ENCODE results near the gene ARHGEF33. TPM values are rescaled to one million over a fixed set of nuclear protein-coding genes. Genes with fewer than 3 reads are reported as not detected.

The ARHGEF33 gene
- total and polyA plus RNA-seq, 2 of the 8 experiments (the other 6 are each of a cell fraction or from before 2014, with no cell fraction given) = 0.09 to 0.95 TPM

GRCh38 chr2:38863061-38863695 lies 26.5 kb upstream of the ARHGEF33 start:
- no peak overlapping the region for H2BK120ac ChIP-seq (replicated peaks; ENCODE audit: low read depth, low read length)
- no peak overlapping the region for H4K5ac ChIP-seq (ENCODE audit: insufficient read length, low read depth, low read length)
- no peak overlapping the region for H3K9ac ChIP-seq (replicated peaks in 1 of 4; ENCODE audit: extremely low read depth in 1 of 4, low read depth in 3 of 4, low read length in 3 of 4)
- no peak overlapping the region for H4K91ac ChIP-seq (replicated peaks; ENCODE audit: insufficient read length, low read length)
- WGBS, 2 experiments (ENCODE audit: extremely low coverage in 1 of 2, insufficient coverage in 1 of 2, insufficient read length in 1 of 2, insufficient replicate concordance in 2 of 2, low coverage in 1 of 2, low lambda C conversion rate in 2 of 2, missing lambda C conversion rate in 1 of 2) = 93% methylated on average over 2 of the region's 2 CpGs; no CpG with 5 or more reads in 1 of the 2 experiments
- CTCF ChIA-PET (ENCODE audit: partially characterized antibody) = no interaction called here
- H3K27ac ChIP-seq (ENCODE audit: low read depth, low read length) = no peak overlapping the region
- H3K79me1 ChIP-seq (ENCODE audit: low read depth, low read length) = no peaks in the 10 kb centered on the region
- no peaks in the 10 kb centered on the region for H3K4me1 ChIP-seq (replicated peaks in 1 of 4; ENCODE audit: control insufficient read depth in 3 of 4, insufficient read depth in 4 of 4, low read length in 3 of 4)
- H3K18ac ChIP-seq (ENCODE audit: extremely low read depth, low read length) = no peak overlapping the region
- no peaks in the 10 kb centered on the region for H3K9me3 ChIP-seq (ENCODE audit: insufficient read depth in 2 of 2, low read depth in 1 of 2, low read length in 1 of 2)
- no peak overlapping the region for H3K4ac ChIP-seq (replicated peaks; ENCODE audit: insufficient read length, low read depth, low read length)
- no peak overlapping the region for H2BK15ac ChIP-seq (ENCODE audit: low read length)
- DNase-seq (ENCODE audit: low read depth in 1 of 2, low spot score in 2 of 2) (no peak), FAIRE-seq (no peak)
- H3K4me2 ChIP-seq (ENCODE audit: insufficient read depth in 1 of 2, low read depth in 2 of 2, low read length in 2 of 2) = no peak overlapping the region
- H3K56ac ChIP-seq (replicated peaks; ENCODE audit: insufficient read length, low read depth, low read length) = no peak overlapping the region
- no peak overlapping the region for H3K14ac ChIP-seq (ENCODE audit: insufficient read length)
- no peak overlapping the region for H3K23ac ChIP-seq (ENCODE audit: insufficient read length)
- no peaks in the 10 kb centered on the region for H3K27me3 ChIP-seq (replicated peaks in 1 of 4; ENCODE audit: control insufficient read depth in 3 of 4, extremely low read depth in 1 of 4, insufficient read depth in 3 of 4, low read length in 3 of 4)
- H2BK12ac ChIP-seq (ENCODE audit: low read depth, low read length) = no peak overlapping the region
- H2AFZ ChIP-seq (ENCODE audit: low read length) = no peak overlapping the region
- H3K36me3 ChIP-seq (ENCODE audit: control insufficient read depth in 2 of 4, insufficient read depth in 4 of 4, low read length in 3 of 4) = peaks cover 6 to 42% (median 29%) of the 10 kb centered on the region in 4 experiments
- peaks cover 0 to under 1% of the 10 kb centered on the region in 2 experiments for H4K20me1 ChIP-seq (replicated peaks in 1 of 2; ENCODE audit: control insufficient read depth in 1 of 2, insufficient read depth in 2 of 2, low read length in 2 of 2)
- H2BK20ac ChIP-seq (ENCODE audit: low read length) = no peak overlapping the region
- POLR2A ChIA-PET (ENCODE audit: partially characterized antibody) = no interaction called here
- no peak overlapping the region for H2AK5ac ChIP-seq (ENCODE audit: low read depth, low read length)
- H2BK5ac ChIP-seq (ENCODE audit: low read depth, low read length) = no peak overlapping the region
- no peaks in the 10 kb centered on the region; the same call in 1 of the 2 replicates for H3K23me2 ChIP-seq (ENCODE audit: low read depth, low read length)
- H4K8ac ChIP-seq (ENCODE audit: extremely low read depth, insufficient read depth, low read length) = no peak overlapping the region
- H3K4me3 ChIP-seq (ENCODE audit: extremely low read depth in 1 of 4, insufficient read depth in 2 of 4, low read depth in 3 of 4, low read length in 4 of 4) = no peak overlapping the region
- no peaks in the 10 kb centered on the region for H3K79me2 ChIP-seq (ENCODE audit: control insufficient read depth in 1 of 2, insufficient read depth in 2 of 2, low read length in 2 of 2)
- no peak for TF ChIP-seq ASH2L (IDR thresholded peaks at IDR 0.05; ENCODE audit: low read length)
- TF ChIP-seq HDAC2 (IDR thresholded peaks at IDR 0.05; ENCODE audit: borderline replicate concordance in 1 of 2, low read depth in 2 of 2, low read length in 2 of 2) = no peak
- no peak for TF ChIP-seq CTBP2 (IDR thresholded peaks at IDR 0.05; ENCODE audit: borderline replicate concordance, insufficient read depth, insufficient read length, low read length)
- TF ChIP-seq MAX (IDR thresholded peaks at IDR 0.05) = no peak
- TF ChIP-seq SP4 (IDR thresholded peaks at IDR 0.05; ENCODE audit: low read length) = no peak
- no peak for TF ChIP-seq SRF (IDR thresholded peaks at IDR 0.05; ENCODE audit: low read depth, low read length)
- no peak for TF ChIP-seq BRCA1 (IDR thresholded peaks at IDR 0.05; ENCODE audit: low read depth, low read length)
- TF ChIP-seq ATF3 (IDR thresholded peaks at IDR 0.05; ENCODE audit: insufficient read depth, low read depth, low read length) = no peak
- no peak for TF ChIP-seq POLR2A (IDR thresholded peaks at IDR 0.05; ENCODE audit: control extremely low read depth in 1 of 2, low read depth in 2 of 2, low read length in 2 of 2)
- TF ChIP-seq PHF8 (conservative IDR thresholded peaks at IDR 0.05; ENCODE audit: low read depth, low read length) = no peak
- TF ChIP-seq NANOG (IDR thresholded peaks at IDR 0.05; ENCODE audit: insufficient read depth, low read depth, low read length, poor library complexity, severe bottlenecking) = no peak
- no peak for TF ChIP-seq SUZ12 (IDR thresholded peaks at IDR 0.05; ENCODE audit: low read length)
- TF ChIP-seq YY1 (IDR thresholded peaks at IDR 0.05; ENCODE audit: low read depth, low read length) = no peak
